Breast epithelium (tissue), 3 donors: Measurements from ENCODE around the gene TPD52L2.

Experiments used
- CTCF ChIP-seq, 3 donors: fragments of 450-650 bp; IDR thresholded peaks; one replicate each; pipeline ENCODE4 v1.5.1; 2016 to 2017; ENCODE audit warnings: antibody characterized with exemption in 3 of 3, mild to moderate bottlenecking in 3 of 3, moderate library complexity in 3 of 3
- POLR2A ChIP-seq: fragments of 450-650 bp; IDR thresholded peaks from one replicate; pipeline ENCODE4 v1.6.1; 2016; ENCODE audit warnings: antibody characterized with exemption, mild to moderate bottlenecking, moderate library complexity
- POLR2AphosphoS5 ChIP-seq, 3 donors: sonication (generic); formaldehyde crosslinking; IDR thresholded peaks; one replicate each; pipeline ENCODE4 v1.6.1; 2017; ENCODE audit warnings: antibody characterized with exemption in 3 of 3

GRCh38 chr20:63859166-63859699 is 5.8 kb upstream of the TPD52L2 start:
- TF ChIP-seq POLR2AphosphoS5 (IDR thresholded peaks at IDR 0.05) (no peak), CTCF (IDR thresholded peaks at IDR 0.05) (no peak), POLR2A (no peak)
